Activated CD4-positive, alpha-beta T cell treated with anti-CD3 and anti-CD28 coated beads for 1 hour (primary cell): ENCODE results near the gene PLEK.
"Not testable (repeated sequence)": the region's sequence is repeated elsewhere in the genome, so short reads cannot be mapped to it uniquely, and the experiment has no call there.

Experiments used
- DNase-seq: peaks from one replicate; pipeline ENCODE4 v3.0.0-alpha.2; 2020

Gene PLEK

GRCh38 chr2:68418419-68418818 lies 53.3 kb downstream of the PLEK start:
- DNase-seq: no peak

- no peak for DNase-seq
Observed at GRCh38 chr2:68418855-68419254, 53.8 kb downstream of the PLEK start.

- no peak for DNase-seq
Observed at GRCh38 chr2:68420254-68420910, 55.3 kb downstream of the PLEK start.

- DNase-seq: no peak
Observed at GRCh38 chr2:68423966-68424650, 59.0 kb downstream of the PLEK start.

- DNase-seq: no peak
Observed at GRCh38 chr2:68425503-68425902, 60.4 kb downstream of the PLEK start.

- DNase-seq: no peak
Observed at GRCh38 chr2:68426446-68426845, 61.4 kb downstream of the PLEK start.

GRCh38 chr2:68426848-68427579 lies 61.9 kb downstream of the PLEK start:
- DNase-seq: no peak

- no peak for DNase-seq
Observed at GRCh38 chr2:68428126-68428525, 63.0 kb downstream of the PLEK start.

GRCh38 chr2:68428746-68429145 lies 63.7 kb downstream of the PLEK start:
- DNase-seq: no peak

- no peak for DNase-seq
Observed at GRCh38 chr2:68429311-68429826, 64.3 kb downstream of the PLEK start.

- no peak for DNase-seq
Observed at GRCh38 chr2:68431316-68431972, 66.4 kb downstream of the PLEK start.

GRCh38 chr2:68432696-68433658 lies 67.9 kb downstream of the PLEK start:
- DNase-seq: no peak

GRCh38 chr2:68434981-68435380 lies 69.9 kb downstream of the PLEK start:
- DNase-seq: no peak

GRCh38 chr2:68435615-68436014 lies 70.5 kb downstream of the PLEK start:
- DNase-seq: no peak

- DNase-seq: no peak
Observed at GRCh38 chr2:68436270-68436669, 71.2 kb downstream of the PLEK start.

- DNase-seq: no peak
Observed at GRCh38 chr2:68438455-68439303, 73.6 kb downstream of the PLEK start.

- DNase-seq: peak; percentile 62
Observed at GRCh38 chr2:68441179-68441993, 76.3 kb downstream of the PLEK start.

GRCh38 chr2:68441994-68442322 lies 76.9 kb downstream of the PLEK start:
- no peak for DNase-seq

- not testable (repeated sequence) for DNase-seq
Observed at GRCh38 chr2:68446425-68446824, 81.3 kb downstream of the PLEK start.
